HepG2 (cell line): ENCODE data around the gene RMI2. TPM values are rescaled to one million over a fixed set of nuclear protein-coding genes. Genes with fewer than 3 reads are reported as not detected.
A peak's percentile ranks its signal among the peaks of the same experiment; 100 is the strongest.

Experiments used
- ATF1 ChIP-seq: IDR thresholded peaks from 2 replicates; pipeline ENCODE4 v1.6.1; 2016; ENCODE audit warnings: mild to moderate bottlenecking, control low read depth
- ATF7 ChIP-seq, 2 experiments: fragments of 450-650 bp in 1 of 2; sonication (generic) in 1 of 2; formaldehyde crosslinking in 1 of 2; IDR thresholded peaks; 2 replicates each; pipeline versions ENCODE4 v1.4.0 to v1.6.1; 2016 to 2020; ENCODE audit warnings: antibody characterized with exemption in 1 of 2, mild to moderate bottlenecking in 1 of 2, missing genetic modification reagents in 1 of 2
- ERF ChIP-seq: IDR thresholded peaks from 2 replicates; pipeline ENCODE4 v1.6.1; 2018; ENCODE audit warnings: missing biosample characterization, missing genetic modification reagents
- FOSL2 ChIP-seq: sonication (generic); formaldehyde crosslinking; IDR thresholded peaks from 2 replicates; pipeline ENCODE4 v1.4.0; 2020; ENCODE audit warnings: missing genetic modification reagents
- HDAC1 ChIP-seq: sonication (generic); formaldehyde crosslinking; IDR thresholded peaks from 2 replicates; pipeline ENCODE4 v1.5.1; 2020; ENCODE audit warnings: mild to moderate bottlenecking, missing genetic modification reagents
- KLF9 ChIP-seq: IDR thresholded peaks from 2 replicates; pipeline ENCODE4 v1.6.1; 2016; ENCODE audit warnings: low read depth
- LCORL ChIP-seq, 2 experiments: fragments of 450-650 bp in 1 of 2; sonication (generic) in 1 of 2; formaldehyde crosslinking in 1 of 2; IDR thresholded peaks; 2 replicates each; pipeline versions ENCODE4 v1.5.0 to v1.6.1; 2017 to 2020; ENCODE audit warnings: antibody characterized with exemption in 1 of 2, missing genetic modification reagents in 1 of 2
- MED1 ChIP-seq: sonication (generic); formaldehyde crosslinking; IDR thresholded peaks from 2 replicates; pipeline ENCODE4 v1.4.0; 2020; ENCODE audit warnings: missing genetic modification reagents
- NAIF1 ChIP-seq: sonication (generic); formaldehyde crosslinking; IDR thresholded peaks from 2 replicates; pipeline ENCODE4 v1.5.0; 2020; ENCODE audit warnings: mild to moderate bottlenecking, missing genetic modification reagents, borderline replicate concordance
- RELA ChIP-seq: sonication (generic); formaldehyde crosslinking; IDR thresholded peaks from 2 replicates; pipeline ENCODE4 v1.4.0; 2020; ENCODE audit warnings: missing genetic modification reagents
- SMYD3 ChIP-seq: sonication (generic); formaldehyde crosslinking; IDR thresholded peaks from 2 replicates; pipeline ENCODE4 v1.8.1; 2023; ENCODE audit warnings: mild to moderate bottlenecking, missing genetic modification reagents
- SP5 ChIP-seq: IDR thresholded peaks from 2 replicates; pipeline ENCODE4 v1.6.1; 2016; ENCODE audit warnings: low read depth, borderline replicate concordance
- U2AF1 ChIP-seq: fragments of 200-400 bp; formaldehyde crosslinking; optimal IDR thresholded peaks from 2 replicates; pipeline ENCODE3; 2017; ENCODE audit warnings: mild to moderate bottlenecking, low read depth, low read length
- ZBTB26 ChIP-seq: IDR thresholded peaks from 2 replicates; pipeline ENCODE4 v1.6.1; 2016; ENCODE audit warnings: missing compliant biosample characterization, missing genetic modification reagents, borderline replicate concordance
- ZFP1 ChIP-seq: IDR thresholded peaks from 2 replicates; pipeline ENCODE4 v1.6.1; 2016
- ZMYM2 ChIP-seq: sonication (generic); formaldehyde crosslinking; IDR thresholded peaks from 2 replicates; pipeline ENCODE4 v1.8.0; 2022; ENCODE audit warnings: mild to moderate bottlenecking, missing genetic modification reagents
- ZNF281 ChIP-seq: sonication (generic); formaldehyde crosslinking; IDR thresholded peaks from 2 replicates; pipeline ENCODE4 v1.4.0; 2020; ENCODE audit warnings: missing genetic modification reagents, borderline replicate concordance
- ZNF30 ChIP-seq: sonication (generic); formaldehyde crosslinking; IDR thresholded peaks from 2 replicates; pipeline ENCODE4 v1.5.0; 2020; ENCODE audit warnings: mild to moderate bottlenecking, missing genetic modification reagents
- ZNF460 ChIP-seq: sonication (generic); formaldehyde crosslinking; IDR thresholded peaks from 2 replicates; pipeline ENCODE4 v1.5.1; 2020; ENCODE audit warnings: missing genetic modification reagents, mild to moderate bottlenecking, borderline replicate concordance
- ZNF550 ChIP-seq: sonication (generic); formaldehyde crosslinking; IDR thresholded peaks from 2 replicates; pipeline ENCODE4 v1.4.0; 2020; ENCODE audit warnings: mild to moderate bottlenecking, missing genetic modification reagents, borderline replicate concordance
- ZNF577 ChIP-seq: sonication (generic); formaldehyde crosslinking; IDR thresholded peaks from 2 replicates; pipeline ENCODE4 v1.4.0; 2020; ENCODE audit warnings: mild to moderate bottlenecking, low read depth, missing genetic modification reagents, borderline replicate concordance
- polyA plus RNA-seq, 8 experiments: library from polyadenylated mRNA; depleted of rRNA in 3 of 8; stranded (reverse) in 7 of 8; unstranded in 1 of 8; fragments of >200 nt; fragmentation: Illumina TruSeq in 4 of 8; extraction: Trizol in 4 of 8; gene quantifications; 2 replicates each; pipeline versions ENCODE4 v1.2.1 to v1.2.3, GENCODE V29; 2011 to 2016; ENCODE audit warnings: low read depth in 4 of 8, missing spikeins in 1 of 8, mixed read lengths in 1 of 8; ENCODE audit not compliant: insufficient read depth in 1 of 8
- total RNA-seq, 5 experiments: library from RNA; depleted of rRNA; stranded (reverse); fragments of >200 nt; fragmentation: Illumina TruSeq; extraction: Trizol; gene quantifications; 2 replicates each; pipeline ENCODE4 v1.2.3, GENCODE V29; 2016; ENCODE audit warnings: low read depth in 1 of 5
- TF ChIP-seq, protein P1 (sequence below): sonication (generic); formaldehyde crosslinking; IDR thresholded peaks from 2 replicates; pipeline ENCODE4 v1.4.0; 2020; ENCODE audit warnings: missing genetic modification reagents, borderline replicate concordance
- TF ChIP-seq, protein P2 (sequence below): IDR thresholded peaks from 2 replicates; pipeline ENCODE4 v1.6.1; 2018; ENCODE audit warnings: missing genetic modification reagents, mild to moderate bottlenecking, missing compliant biosample characterization

RMI2 gene
- total and polyA plus RNA-seq, 2 of the 13 experiments (the other 11 are each of a cell fraction or from before 2014, with no cell fraction given) = 24.5 to 55.7 TPM

DNA sequence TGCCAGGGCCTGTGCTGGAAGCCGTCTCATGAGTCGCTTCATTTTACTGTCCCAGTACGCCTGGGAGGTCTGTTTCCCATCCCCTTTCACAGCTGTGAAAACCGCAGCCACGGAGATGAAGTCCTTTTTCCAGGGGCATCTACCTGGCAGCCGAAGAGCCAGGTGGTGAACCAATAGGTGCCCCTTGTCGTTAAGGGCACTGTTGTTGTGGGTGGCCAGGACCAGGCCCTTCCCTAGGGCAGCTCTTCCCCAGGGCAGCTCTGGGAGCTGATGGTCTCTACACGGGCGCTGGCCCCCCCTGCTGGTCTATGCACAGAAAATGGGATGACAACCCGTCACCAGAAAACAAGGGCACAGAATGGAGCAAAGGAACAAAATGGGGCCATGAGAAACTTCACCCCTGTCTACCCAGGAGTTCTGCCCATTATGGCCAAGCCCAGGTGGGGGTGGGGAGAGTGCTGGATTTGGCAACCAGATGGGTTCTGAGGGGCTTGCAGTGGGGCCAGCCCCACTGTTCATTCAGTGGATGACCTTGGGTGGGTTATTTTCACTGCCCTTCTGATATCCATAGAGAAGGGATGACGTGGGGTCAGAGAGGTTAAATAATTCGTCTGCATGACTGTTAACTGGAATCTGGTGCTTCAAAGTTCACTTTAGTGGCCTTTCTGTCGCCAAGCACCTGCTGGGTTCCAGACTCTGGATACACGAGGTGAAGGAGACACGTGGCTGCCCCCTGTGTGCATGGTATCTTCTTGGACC, 11.5 kb downstream of the RMI2 start (continued):
- TF ChIP-seq SMYD3 (no peak), ZNF30 (no peak), MED1 (CRISPR knock-in tag) (peak; percentile 86), NAIF1 (no peak), RELA (CRISPR knock-in tag) (peak; percentile 49; the same call in 1 of the 2 replicates), SP5 (CRISPR knock-in tag) (no peak), FOSL2 (peak; percentile 47), HDAC1 (CRISPR knock-in tag) (0 out of 2 replicates have a peak, but pooled peaks have one; percentile 29), ZFP1 (CRISPR knock-in tag) (no peak), ZMYM2 (CRISPR knock-in tag) (0 out of 2 replicates have a peak, but pooled peaks have one; percentile 19), KLF9 (no peak), ZNF550 (CRISPR knock-in tag) (no peak; the same call in 1 of the 2 replicates), ATF1 (CRISPR knock-in tag) (no peak), ZNF577 (no peak), ERF (CRISPR knock-in tag) (peak; percentile 81), U2AF1 (no peak), ZBTB26 (no peak), ZNF460 (CRISPR knock-in tag) (no peak), ATF7 (IDR thresholded peaks at IDR 0.05) (no peak), ATF7 (CRISPR knock-in tag; IDR thresholded peaks at IDR 0.05) (peak; percentile 59; the same call in 1 of the 2 replicates), ZNF281 (CRISPR knock-in tag) (no peak; the same call in 1 of the 2 replicates), LCORL (IDR thresholded peaks at IDR 0.05) (no peak), LCORL (CRISPR knock-in tag; IDR thresholded peaks at IDR 0.05) (peak; percentile 69)
- TF ChIP-seq, protein P1, sequence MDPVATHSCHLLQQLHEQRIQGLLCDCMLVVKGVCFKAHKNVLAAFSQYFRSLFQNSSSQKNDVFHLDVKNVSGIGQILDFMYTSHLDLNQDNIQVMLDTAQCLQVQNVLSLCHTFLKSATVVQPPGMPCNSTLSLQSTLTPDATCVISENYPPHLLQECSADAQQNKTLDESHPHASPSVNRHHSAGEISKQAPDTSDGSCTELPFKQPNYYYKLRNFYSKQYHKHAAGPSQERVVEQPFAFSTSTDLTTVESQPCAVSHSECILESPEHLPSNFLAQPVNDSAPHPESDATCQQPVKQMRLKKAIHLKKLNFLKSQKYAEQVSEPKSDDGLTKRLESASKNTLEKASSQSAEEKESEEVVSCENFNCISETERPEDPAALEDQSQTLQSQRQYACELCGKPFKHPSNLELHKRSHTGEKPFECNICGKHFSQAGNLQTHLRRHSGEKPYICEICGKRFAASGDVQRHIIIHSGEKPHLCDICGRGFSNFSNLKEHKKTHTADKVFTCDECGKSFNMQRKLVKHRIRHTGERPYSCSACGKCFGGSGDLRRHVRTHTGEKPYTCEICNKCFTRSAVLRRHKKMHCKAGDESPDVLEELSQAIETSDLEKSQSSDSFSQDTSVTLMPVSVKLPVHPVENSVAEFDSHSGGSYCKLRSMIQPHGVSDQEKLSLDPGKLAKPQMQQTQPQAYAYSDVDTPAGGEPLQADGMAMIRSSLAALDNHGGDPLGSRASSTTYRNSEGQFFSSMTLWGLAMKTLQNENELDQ (CRISPR knock-in tag) = no peak
- TF ChIP-seq, protein P2, sequence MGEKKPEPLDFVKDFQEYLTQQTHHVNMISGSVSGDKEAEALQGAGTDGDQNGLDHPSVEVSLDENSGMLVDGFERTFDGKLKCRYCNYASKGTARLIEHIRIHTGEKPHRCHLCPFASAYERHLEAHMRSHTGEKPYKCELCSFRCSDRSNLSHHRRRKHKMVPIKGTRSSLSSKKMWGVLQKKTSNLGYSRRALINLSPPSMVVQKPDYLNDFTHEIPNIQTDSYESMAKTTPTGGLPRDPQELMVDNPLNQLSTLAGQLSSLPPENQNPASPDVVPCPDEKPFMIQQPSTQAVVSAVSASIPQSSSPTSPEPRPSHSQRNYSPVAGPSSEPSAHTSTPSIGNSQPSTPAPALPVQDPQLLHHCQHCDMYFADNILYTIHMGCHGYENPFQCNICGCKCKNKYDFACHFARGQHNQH (CRISPR knock-in tag) = peak; percentile 69; the same call in 1 of the 2 replicates
